Rectal smooth muscle tissue (tissue), 1 donor: ENCODE measurements around the gene AR.

ENCODE experiments used
- H3K27ac ChIP-seq: one replicate; pipeline ENCODE4 v1.7.0; 2013; ENCODE audit warnings: low read depth, low read length, inconsistent platforms
- H3K27me3 ChIP-seq: one replicate; pipeline ENCODE4 v1.7.0; 2013; ENCODE audit warnings: low read length; ENCODE audit not compliant: control insufficient read depth, insufficient read depth
- H3K36me3 ChIP-seq: one replicate; pipeline ENCODE4 v1.7.0; 2013; ENCODE audit warnings: low read length; ENCODE audit not compliant: control insufficient read depth, insufficient read depth
- H3K4me1 ChIP-seq: one replicate; pipeline ENCODE4 v1.7.0; 2013; ENCODE audit warnings: low read length; ENCODE audit not compliant: control insufficient read depth, insufficient read depth
- H3K4me3 ChIP-seq: one replicate; pipeline ENCODE4 v1.7.0; 2013; ENCODE audit warnings: low read length
- H3K9ac ChIP-seq: one replicate; pipeline ENCODE4 v1.7.0; 2013; ENCODE audit warnings: low read length

Gene AR

DNA sequence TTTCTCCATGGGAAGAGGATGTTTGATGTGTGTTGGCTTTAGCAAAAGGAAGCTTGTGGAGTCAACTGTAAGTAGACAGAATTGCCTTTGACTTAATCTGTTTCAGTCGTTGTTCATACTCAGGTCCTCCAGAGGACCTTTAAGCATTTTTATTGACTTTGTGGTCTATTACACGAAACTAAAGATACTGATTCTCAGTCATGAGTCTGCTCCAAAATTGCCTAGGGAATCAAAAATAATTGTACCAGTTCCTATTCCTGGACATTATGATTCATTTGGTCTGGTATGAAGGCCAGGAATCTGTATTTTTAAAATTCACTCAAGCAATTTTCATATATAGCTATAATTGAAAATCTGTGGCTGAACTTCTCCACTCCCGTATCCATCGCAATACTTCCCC, 38.6 kb downstream of the AR start:
- Histone ChIP-seq H3K4me3 (no peak overlapping the region), H3K4me1 (no peaks in the 10 kb centered on the region), H3K27ac (no peak overlapping the region), H3K9ac (no peak overlapping the region), H3K27me3 (no peaks in the 10 kb centered on the region), H3K36me3 (no peaks in the 10 kb centered on the region)

DNA sequence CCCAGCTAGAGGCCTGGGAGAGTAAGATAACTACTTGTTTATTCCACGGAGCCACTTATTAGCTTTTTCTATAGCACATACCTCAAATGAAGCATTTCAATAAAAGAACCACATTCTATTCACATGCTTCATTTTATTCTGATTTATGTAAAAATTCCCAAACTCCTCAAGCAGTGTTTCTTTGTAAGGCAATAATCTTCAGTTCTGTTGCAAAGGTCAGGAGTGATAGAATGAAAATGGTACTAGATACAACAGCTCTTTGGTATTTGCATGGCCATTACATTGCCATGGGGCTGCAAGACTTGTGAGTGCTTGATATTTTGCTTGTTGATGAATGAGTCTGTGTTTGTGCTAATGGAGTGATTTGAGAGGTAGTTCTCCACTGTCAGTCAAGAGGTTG, 39.4 kb downstream of the AR start:
- Histone ChIP-seq H3K27me3 (no peaks in the 10 kb centered on the region), H3K4me3 (no peak overlapping the region), H3K36me3 (no peaks in the 10 kb centered on the region), H3K4me1 (no peaks in the 10 kb centered on the region), H3K9ac (no peak overlapping the region), H3K27ac (no peak overlapping the region)

GRCh38 chrX:67585401-67585800, 41.6 kb downstream of the AR start:
- Histone ChIP-seq H3K4me3 (no peak overlapping the region), H3K9ac (no peak overlapping the region), H3K27me3 (no peaks in the 10 kb centered on the region), H3K27ac (no peak overlapping the region), H3K4me1 (no peaks in the 10 kb centered on the region), H3K36me3 (no peaks in the 10 kb centered on the region)

- Histone ChIP-seq H3K36me3 (no peaks in the 10 kb centered on the region), H3K27ac (no peak overlapping the region), H3K4me3 (no peak overlapping the region), H3K4me1 (no peaks in the 10 kb centered on the region), H3K9ac (no peak overlapping the region), H3K27me3 (no peaks in the 10 kb centered on the region)
Observed at GRCh38 chrX:67587946-67588624, 44.3 kb downstream of the AR start.

DNA sequence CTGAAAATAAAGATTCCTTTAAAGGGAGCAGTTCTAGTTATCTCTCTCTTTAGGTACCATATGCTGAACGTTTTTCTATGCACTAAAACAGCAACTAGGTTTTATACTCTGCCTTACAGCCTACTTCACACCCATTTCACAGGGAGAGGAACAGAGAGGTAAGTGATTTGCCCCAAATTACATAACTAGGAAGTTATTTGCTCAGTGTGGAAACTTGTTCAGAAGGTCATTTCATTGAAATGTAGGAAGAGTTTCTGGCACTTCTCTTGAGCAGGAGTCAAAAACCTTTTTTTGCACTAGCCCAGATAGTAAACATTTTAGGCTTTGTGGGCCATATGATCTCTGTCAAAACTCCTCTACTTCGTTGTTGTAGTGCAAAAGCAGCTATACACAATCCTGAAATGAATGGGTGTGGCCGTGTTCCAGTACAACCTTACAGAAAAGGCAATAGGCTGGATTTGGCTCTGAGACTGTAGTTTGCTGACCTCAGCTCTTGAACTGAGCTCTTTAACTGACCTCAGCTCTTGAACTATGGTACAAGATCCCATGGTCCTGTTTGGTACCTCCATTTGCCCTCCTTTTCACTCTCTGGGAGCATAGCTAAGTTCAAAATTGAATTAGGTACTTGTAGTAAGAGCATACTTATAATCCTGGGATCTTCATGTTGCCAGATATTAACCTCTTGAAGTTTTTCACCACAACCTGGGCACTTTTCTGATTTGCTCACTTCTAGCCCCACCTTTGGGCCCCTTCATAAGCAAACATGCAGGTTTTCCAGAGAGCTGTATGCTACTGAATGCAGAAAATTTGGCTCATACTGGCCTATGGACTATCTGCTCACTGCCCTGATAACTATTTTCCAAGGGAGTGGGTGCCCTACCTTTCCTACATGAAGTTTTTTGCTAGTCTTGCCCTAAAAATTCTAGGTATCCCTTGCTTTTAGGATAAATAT, 53.3 kb downstream of the AR start:
- H3K36me3 ChIP-seq = no peaks in the 10 kb centered on the region
- no peak overlapping the region for H3K9ac ChIP-seq
- no peak overlapping the region for H3K27ac ChIP-seq
- no peaks in the 10 kb centered on the region for H3K4me1 ChIP-seq
- no peak overlapping the region for H3K4me3 ChIP-seq
- H3K27me3 ChIP-seq = no peaks in the 10 kb centered on the region

DNA sequence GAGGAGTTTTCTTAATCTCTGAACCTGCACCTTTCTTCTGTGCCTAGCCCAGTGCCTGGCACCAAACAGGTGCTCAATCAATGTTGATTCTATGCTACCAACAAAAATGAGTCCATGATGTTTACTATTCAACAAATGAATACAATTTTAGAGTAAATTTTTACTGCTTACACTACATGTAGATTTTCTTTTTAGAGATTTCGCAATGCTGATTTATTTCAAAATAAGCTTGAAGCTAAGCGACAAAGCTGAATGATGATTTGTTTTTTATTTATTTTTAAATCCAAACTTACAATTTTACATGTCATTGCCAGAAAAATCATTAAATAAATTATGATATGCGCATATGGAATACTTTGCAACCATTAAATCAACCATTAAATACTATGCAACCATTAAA, 55.7 kb downstream of the AR start:
- no peaks in the 10 kb centered on the region for H3K36me3 ChIP-seq
- no peak overlapping the region for H3K4me3 ChIP-seq
- H3K27me3 ChIP-seq = no peaks in the 10 kb centered on the region
- no peak overlapping the region for H3K9ac ChIP-seq
- H3K27ac ChIP-seq = no peak overlapping the region
- no peaks in the 10 kb centered on the region for H3K4me1 ChIP-seq

DNA sequence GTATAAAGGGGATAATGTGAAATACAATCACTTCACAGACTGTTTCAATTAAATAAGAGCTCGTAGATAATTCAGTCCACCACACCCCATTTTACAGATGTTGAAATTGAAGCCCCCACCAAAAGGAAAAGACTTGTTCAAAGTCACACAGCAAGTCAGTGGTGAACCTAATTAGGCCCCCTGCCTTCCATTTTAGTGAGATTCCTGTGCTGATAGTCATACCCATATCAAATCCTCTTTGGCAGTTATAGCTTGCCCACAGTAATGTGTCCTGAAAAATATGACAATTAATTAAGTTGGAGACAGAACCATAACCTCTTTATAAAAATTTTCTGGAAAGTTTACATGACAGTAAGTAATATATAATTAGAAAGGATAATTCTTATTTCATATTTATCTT, 58.0 kb downstream of the AR start:
- H3K27ac ChIP-seq = no peak overlapping the region
- H3K36me3 ChIP-seq = no peaks in the 10 kb centered on the region
- no peaks in the 10 kb centered on the region for H3K27me3 ChIP-seq
- H3K4me3 ChIP-seq = no peak overlapping the region
- no peaks in the 10 kb centered on the region for H3K4me1 ChIP-seq
- H3K9ac ChIP-seq = no peak overlapping the region

- Histone ChIP-seq H3K36me3 (no peaks in the 10 kb centered on the region), H3K27me3 (no peaks in the 10 kb centered on the region), H3K9ac (no peak overlapping the region), H3K4me1 (no peaks in the 10 kb centered on the region), H3K4me3 (no peak overlapping the region), H3K27ac (no peak overlapping the region)
Observed at GRCh38 chrX:67604979-67605703, 61.3 kb downstream of the AR start.

DNA sequence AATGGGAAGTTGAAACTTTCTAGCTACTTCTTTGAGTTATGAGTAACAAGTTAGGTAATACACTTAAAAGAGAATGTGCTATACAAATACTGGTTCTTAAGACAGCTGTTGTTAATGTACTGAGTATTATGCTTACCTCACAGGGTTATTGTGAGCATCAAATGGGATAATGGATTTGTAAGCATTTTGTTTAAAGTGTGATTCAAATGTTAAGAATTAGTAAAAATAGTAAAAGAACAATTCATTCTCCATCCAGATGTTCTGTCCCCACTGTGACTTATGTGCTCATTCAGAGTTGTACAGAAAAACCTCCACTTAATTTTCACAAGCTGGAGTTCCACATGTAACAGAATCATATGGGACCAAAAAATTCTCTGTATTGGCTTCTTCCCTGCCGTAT, 63.6 kb downstream of the AR start:
- H3K4me3 ChIP-seq = no peak overlapping the region
- H3K4me1 ChIP-seq = no peaks in the 10 kb centered on the region
- no peaks in the 10 kb centered on the region for H3K27me3 ChIP-seq
- H3K27ac ChIP-seq = no peak overlapping the region
- H3K9ac ChIP-seq = no peak overlapping the region
- no peaks in the 10 kb centered on the region for H3K36me3 ChIP-seq

DNA sequence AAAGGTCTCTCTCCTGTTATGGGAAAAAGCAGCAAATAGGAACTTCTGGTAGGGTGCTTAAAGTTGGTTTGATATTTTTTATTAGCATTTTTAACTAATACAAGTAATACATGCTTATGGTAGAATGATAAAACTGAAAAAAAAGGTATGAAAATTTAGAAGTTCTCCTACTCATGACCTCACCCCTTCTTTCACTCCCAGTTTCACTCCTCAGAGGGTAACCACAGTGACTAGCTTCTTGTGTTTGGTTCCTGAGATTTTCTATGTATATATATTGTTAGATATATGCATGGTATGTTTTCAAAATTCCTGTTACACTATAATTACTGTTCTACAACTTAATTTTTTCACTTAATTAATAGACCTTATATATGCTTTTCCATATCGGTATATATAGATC, 66.5 kb downstream of the AR start:
- Histone ChIP-seq H3K4me3 (no peak overlapping the region), H3K9ac (no peak overlapping the region), H3K27me3 (no peaks in the 10 kb centered on the region), H3K36me3 (no peaks in the 10 kb centered on the region), H3K27ac (no peak overlapping the region), H3K4me1 (no peaks in the 10 kb centered on the region)

GRCh38 chrX:67612231-67612630, 68.4 kb downstream of the AR start:
- no peaks in the 10 kb centered on the region for H3K4me1 ChIP-seq
- H3K27ac ChIP-seq = no peak overlapping the region
- no peak overlapping the region for H3K4me3 ChIP-seq
- H3K27me3 ChIP-seq = no peaks in the 10 kb centered on the region
- no peaks in the 10 kb centered on the region for H3K36me3 ChIP-seq
- H3K9ac ChIP-seq = no peak overlapping the region

DNA sequence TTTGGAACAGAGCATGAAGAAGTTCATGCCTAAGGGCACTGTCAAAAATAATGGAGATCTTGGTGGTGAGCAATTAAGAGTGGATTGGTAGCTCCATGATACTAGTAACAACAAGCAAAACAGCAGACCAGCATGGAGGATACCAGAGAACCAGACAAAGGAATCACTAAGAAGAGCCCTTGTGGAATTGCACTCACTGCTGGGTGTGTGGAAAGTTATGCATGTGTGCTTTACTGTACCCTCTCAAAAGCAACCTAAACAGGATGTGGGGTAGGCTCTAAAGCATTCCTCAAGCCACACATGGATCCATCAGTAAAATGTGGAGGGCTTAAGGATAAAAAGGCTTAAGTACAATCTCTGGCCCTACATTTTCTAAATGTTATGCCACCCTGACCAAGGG, 69.5 kb downstream of the AR start:
- Histone ChIP-seq H3K9ac (no peak overlapping the region), H3K27ac (no peak overlapping the region), H3K27me3 (no peaks in the 10 kb centered on the region), H3K36me3 (no peaks in the 10 kb centered on the region), H3K4me1 (no peaks in the 10 kb centered on the region), H3K4me3 (no peak overlapping the region)
